Gastroesophageal sphincter (tissue), 3 donors: Measurements from ENCODE around the gene EXOC3L1.

ENCODE experiments used
- POLR2A ChIP-seq, 2 donors: fragments of 450-650 bp; IDR thresholded peaks; one replicate each; pipeline ENCODE4 v1.6.1; 2017; ENCODE audit warnings: antibody characterized with exemption in 2 of 2, mild to moderate bottlenecking in 2 of 2, moderate library complexity in 1 of 2
- TF ChIP-seq, protein P1 (sequence below), 4 experiments: fragments of 200-600 bp in 2 of 4; fragments of 450-650 bp in 2 of 4; sonication (generic) in 1 of 4; IDR thresholded peaks; one replicate each; pipeline ENCODE4 v1.5.1; 2017 to 2019; ENCODE audit warnings: antibody characterized with exemption in 4 of 4, mild to moderate bottlenecking in 2 of 4, moderate library complexity in 2 of 4

DNA sequence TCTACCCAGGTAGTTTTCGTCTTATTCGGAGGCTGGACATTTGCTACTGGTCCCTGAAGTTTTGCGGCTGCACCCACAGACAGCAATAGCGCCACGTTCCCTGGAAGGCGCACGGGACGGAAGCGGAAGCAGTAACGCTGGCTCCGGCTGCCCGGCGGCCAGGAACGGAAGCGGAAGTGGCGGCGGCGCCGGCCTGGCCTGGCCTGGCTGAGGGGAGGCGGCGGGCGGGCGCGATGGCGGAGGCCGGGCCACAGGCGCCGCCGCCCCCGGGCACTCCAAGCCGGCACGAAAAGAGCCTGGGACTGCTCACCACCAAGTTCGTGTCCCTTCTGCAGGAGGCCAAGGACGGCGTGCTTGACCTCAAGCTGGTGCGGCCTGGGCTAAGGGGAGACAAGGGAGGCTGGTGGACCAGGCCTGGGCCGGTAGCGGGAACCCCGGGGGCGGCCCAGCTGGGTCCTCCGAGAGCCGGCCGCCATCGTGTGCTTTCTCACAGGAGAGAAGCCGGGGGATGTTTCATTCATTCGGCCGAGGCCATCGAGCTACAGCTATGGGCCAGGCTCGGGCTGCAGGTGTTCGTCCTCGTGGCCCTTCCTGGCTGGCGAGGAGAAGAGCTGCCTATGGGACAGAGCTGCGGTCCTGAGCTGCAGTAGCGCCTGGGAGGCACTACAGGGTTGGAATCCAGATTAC lies 2.2 kb upstream of the EXOC3L1 start, which contains the start of gene E2F4:
- TF ChIP-seq, protein P1, sequence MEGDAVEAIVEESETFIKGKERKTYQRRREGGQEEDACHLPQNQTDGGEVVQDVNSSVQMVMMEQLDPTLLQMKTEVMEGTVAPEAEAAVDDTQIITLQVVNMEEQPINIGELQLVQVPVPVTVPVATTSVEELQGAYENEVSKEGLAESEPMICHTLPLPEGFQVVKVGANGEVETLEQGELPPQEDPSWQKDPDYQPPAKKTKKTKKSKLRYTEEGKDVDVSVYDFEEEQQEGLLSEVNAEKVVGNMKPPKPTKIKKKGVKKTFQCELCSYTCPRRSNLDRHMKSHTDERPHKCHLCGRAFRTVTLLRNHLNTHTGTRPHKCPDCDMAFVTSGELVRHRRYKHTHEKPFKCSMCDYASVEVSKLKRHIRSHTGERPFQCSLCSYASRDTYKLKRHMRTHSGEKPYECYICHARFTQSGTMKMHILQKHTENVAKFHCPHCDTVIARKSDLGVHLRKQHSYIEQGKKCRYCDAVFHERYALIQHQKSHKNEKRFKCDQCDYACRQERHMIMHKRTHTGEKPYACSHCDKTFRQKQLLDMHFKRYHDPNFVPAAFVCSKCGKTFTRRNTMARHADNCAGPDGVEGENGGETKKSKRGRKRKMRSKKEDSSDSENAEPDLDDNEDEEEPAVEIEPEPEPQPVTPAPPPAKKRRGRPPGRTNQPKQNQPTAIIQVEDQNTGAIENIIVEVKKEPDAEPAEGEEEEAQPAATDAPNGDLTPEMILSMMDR (IDR thresholded peaks at IDR 0.05): peak in 2 of 4 experiments; percentile 6 to 24
- TF ChIP-seq POLR2A (IDR thresholded peaks at IDR 0.05): peak; percentile 75 to 79
